Activated B cell treated with CpG ODN at 0.5 μM for 24 hours (primary cell): ENCODE measurements around the gene SLC30A3. TPM values are rescaled to one million over a fixed set of nuclear protein-coding genes. Genes with fewer than 3 reads are reported as not detected.

Experiments used
- ATAC-seq: fragments of 200-7000 bp; cut with Tn5 transposase; one replicate; pipeline ENCODE4 v1.10.0; 2021; ENCODE audit warnings: low read depth, mild to moderate bottlenecking, moderate library complexity
- CTCF ChIA-PET: fragments of 350-600 bp; sonication (Branson Sonifier 250); formaldehyde crosslinking; loops from one replicate; lab custom pipeline; 2021; ENCODE audit warnings: antibody characterized with exemption; lab: Charles Lee
- POLR2A ChIA-PET: fragments of 350-600 bp; sonication (Branson Sonifier 250); formaldehyde crosslinking; loops from one replicate; lab custom pipeline; 2021; ENCODE audit warnings: antibody characterized with exemption; lab: Charles Lee
- DNase-seq: peaks from one replicate; pipeline ENCODE4 v3.0.0; 2022
- H3K27ac Mint-ChIP-seq: one replicate; pipeline ENCODE4 v1.8.0; 2020; ENCODE audit warnings: mixed read lengths
- H3K27me3 Mint-ChIP-seq: one replicate; pipeline ENCODE4 v1.8.0; 2021; ENCODE audit warnings: mixed read lengths
- H3K36me3 Mint-ChIP-seq: one replicate; pipeline ENCODE4 v1.8.0; 2021; ENCODE audit warnings: low read depth, mixed read lengths
- H3K4me1 Mint-ChIP-seq: one replicate; pipeline ENCODE4 v1.8.0; 2021; ENCODE audit warnings: mixed read lengths
- H3K4me3 Mint-ChIP-seq: one replicate; pipeline ENCODE4 v1.8.0; 2020; ENCODE audit warnings: mild to moderate bottlenecking, mixed read lengths
- H3K9me3 Mint-ChIP-seq: one replicate; pipeline ENCODE4 v1.8.0; 2020; ENCODE audit warnings: mixed read lengths
- intact Hi-C: fragments of 100-400 bp; cut with micrococcal nuclease; formaldehyde crosslinking; loops from one replicate; pipeline ENCODE4 v1.15.1; 2024
- total RNA-seq: library from RNA; stranded (reverse); gene quantifications from 2 replicates; pipeline ENCODE4 v1.2.3, GENCODE V29; 2022
- TF ChIP-seq, protein P1 (sequence below): fragments of 200-600 bp; IDR thresholded peaks from one replicate; pipeline ENCODE4 v1.8.0; 2022; ENCODE audit warnings: antibody characterized with exemption, mild to moderate bottlenecking

SLC30A3 gene
- total RNA-seq, 1 donor from 2014 or later, result 0.27 TPM

DNA sequence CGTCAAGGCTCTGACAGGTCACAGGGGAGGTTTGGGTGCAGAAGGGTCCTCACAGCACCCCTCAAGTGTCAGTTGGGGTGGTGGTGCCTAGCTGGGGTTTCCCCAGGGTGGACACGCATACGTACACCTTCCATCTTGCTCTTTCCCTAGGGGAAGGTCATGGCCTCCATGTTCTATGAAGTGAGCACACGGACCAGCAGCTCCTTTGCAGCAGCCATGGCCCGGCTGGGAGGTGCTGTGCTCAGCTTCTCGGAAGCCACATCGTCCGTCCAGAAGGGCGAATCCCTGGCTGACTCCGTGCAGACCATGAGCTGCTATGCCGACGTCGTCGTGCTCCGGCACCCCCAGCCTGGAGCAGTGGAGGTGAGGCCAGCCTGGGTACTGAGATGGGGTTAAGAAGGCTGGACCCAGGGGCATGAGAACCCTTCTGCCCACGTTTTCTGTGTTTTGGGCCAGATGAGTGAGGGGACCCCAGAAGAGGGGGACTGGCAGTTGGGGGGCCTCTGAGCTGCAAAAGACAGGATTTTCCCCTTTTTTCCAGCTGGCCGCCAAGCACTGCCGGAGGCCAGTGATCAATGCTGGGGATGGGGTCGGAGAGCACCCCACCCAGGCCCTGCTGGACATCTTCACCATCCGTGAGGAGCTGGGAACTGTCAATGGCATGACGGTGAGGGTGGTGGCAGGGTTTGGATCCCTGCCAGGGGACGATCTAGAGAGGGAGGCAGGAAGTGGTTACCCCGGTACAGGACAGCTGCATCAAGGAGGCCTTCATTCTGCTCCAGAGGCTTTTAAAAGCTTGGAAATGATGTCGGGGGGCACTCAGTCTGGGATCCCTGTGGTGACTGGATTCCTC lies 20.9 kb downstream of the SLC30A3 start:
- ATAC-seq (no peak), DNase-seq (no peak)
- CTCF ChIA-PET, result interaction anchor here (1.3 kb wide), 1 partner anchor 38 kb away, joined by 3 read pairs; no protein-coding TSS in a partner anchor
- Mint-ChIP-seq H3K4me3 (no peak overlapping the region), H3K36me3 (peaks cover 76% of the 10 kb centered on the region), H3K4me1 (no peaks in the 10 kb centered on the region), H3K9me3 (no peaks in the 10 kb centered on the region), H3K27ac (no peak overlapping the region), H3K27me3 (no peaks in the 10 kb centered on the region)
- TF ChIP-seq, protein P1, sequence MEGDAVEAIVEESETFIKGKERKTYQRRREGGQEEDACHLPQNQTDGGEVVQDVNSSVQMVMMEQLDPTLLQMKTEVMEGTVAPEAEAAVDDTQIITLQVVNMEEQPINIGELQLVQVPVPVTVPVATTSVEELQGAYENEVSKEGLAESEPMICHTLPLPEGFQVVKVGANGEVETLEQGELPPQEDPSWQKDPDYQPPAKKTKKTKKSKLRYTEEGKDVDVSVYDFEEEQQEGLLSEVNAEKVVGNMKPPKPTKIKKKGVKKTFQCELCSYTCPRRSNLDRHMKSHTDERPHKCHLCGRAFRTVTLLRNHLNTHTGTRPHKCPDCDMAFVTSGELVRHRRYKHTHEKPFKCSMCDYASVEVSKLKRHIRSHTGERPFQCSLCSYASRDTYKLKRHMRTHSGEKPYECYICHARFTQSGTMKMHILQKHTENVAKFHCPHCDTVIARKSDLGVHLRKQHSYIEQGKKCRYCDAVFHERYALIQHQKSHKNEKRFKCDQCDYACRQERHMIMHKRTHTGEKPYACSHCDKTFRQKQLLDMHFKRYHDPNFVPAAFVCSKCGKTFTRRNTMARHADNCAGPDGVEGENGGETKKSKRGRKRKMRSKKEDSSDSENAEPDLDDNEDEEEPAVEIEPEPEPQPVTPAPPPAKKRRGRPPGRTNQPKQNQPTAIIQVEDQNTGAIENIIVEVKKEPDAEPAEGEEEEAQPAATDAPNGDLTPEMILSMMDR, result no peak
- intact Hi-C loops, result no loop called here
- POLR2A ChIA-PET, result interaction anchor here (0.5 kb wide), 1 partner anchor 185 kb away, joined by 3 read pairs; no protein-coding TSS in a partner anchor

DNA sequence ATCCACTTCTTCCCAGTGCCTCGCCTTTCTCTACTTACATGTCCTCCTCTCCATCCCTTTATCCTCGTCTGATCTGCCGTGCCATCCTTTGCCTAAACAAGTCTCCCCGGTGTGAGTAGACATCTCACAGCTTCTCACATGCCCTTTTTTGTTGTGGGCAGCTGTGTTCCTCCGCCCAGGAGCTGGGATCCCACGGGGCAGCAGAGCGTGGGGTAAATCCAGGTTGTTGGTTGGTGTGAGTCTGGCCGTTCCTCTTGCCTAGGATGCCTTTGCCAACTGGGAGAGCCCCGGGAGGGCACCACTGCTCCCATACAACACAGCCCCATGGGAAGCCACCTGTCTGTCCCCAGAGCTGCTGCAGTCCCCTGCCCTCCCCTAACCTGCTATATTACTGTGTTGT lies 22.4 kb downstream of the SLC30A3 start:
- no peak overlapping the region for H3K4me3 Mint-ChIP-seq
- TF ChIP-seq, protein P1, result no peak
- DNase-seq, result no peak
- intact Hi-C loops, result no loop called here
- no peak overlapping the region for H3K27ac Mint-ChIP-seq
- H3K4me1 Mint-ChIP-seq, result no peaks in the 10 kb centered on the region
- H3K27me3 Mint-ChIP-seq, result no peaks in the 10 kb centered on the region
- peaks cover 91% of the 10 kb centered on the region for H3K36me3 Mint-ChIP-seq
- no peak for ATAC-seq
- POLR2A ChIA-PET, result interaction anchor here (1.0 kb wide), 1 partner anchor 28 kb away, joined by 3 read pairs; the partner anchor contains the start of genes ATRAID and SLC5A6
- no peaks in the 10 kb centered on the region for H3K9me3 Mint-ChIP-seq
- CTCF ChIA-PET, result no interaction called here

GRCh38 chr2:27238976-27239375 lies 23.9 kb downstream of the SLC30A3 start:
- POLR2A ChIA-PET, result no interaction called here
- TF ChIP-seq, protein P1, result no peak
- DNase-seq (no peak), ATAC-seq (no peak)
- no peaks in the 10 kb centered on the region for H3K4me1 Mint-ChIP-seq
- H3K27me3 Mint-ChIP-seq, result no peaks in the 10 kb centered on the region
- no peak overlapping the region for H3K27ac Mint-ChIP-seq
- no peak overlapping the region for H3K4me3 Mint-ChIP-seq
- CTCF ChIA-PET, result no interaction called here
- intact Hi-C loops, result no loop called here
- H3K36me3 Mint-ChIP-seq, result peaks cover 99% of the 10 kb centered on the region
- no peaks in the 10 kb centered on the region for H3K9me3 Mint-ChIP-seq

DNA sequence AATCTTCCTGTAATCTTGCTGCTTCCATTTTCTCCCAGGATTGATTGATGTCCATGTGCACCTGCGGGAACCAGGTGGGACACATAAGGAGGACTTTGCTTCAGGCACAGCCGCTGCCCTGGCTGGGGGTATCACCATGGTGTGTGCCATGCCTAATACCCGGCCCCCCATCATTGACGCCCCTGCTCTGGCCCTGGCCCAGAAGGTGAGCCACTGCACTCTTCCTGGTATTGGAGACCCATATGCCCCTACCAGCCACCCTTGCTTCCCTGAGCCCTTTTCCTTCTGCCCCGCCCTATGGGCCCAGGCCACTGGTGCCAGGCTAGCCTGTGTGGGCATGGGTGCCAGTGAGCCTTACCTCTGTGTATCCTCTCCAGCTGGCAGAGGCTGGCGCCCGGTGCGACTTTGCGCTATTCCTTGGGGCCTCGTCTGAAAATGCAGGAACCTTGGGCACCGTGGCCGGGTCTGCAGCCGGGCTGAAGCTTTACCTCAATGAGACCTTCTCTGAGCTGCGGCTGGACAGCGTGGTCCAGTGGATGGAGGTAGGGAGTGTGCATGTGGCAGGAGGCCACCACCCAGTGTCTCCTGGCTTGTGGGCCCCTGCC lies 25.4 kb downstream of the SLC30A3 start:
- POLR2A ChIA-PET, result interaction anchor here (0.7 kb wide), 1 partner anchor 427 kb away, joined by 8 read pairs; no protein-coding TSS in a partner anchor
- Mint-ChIP-seq H3K27me3 (no peaks in the 10 kb centered on the region), H3K9me3 (no peaks in the 10 kb centered on the region), H3K4me3 (no peak overlapping the region), H3K4me1 (no peaks in the 10 kb centered on the region), H3K27ac (no peak overlapping the region), H3K36me3 (peaks cover 99% of the 10 kb centered on the region)
- intact Hi-C loops, result no loop called here
- DNase-seq (no peak), ATAC-seq (no peak)
- CTCF ChIA-PET, result interaction anchor here (0.7 kb wide), 1 partner anchor 66 kb away, joined by 3 read pairs; no protein-coding TSS in a partner anchor
- TF ChIP-seq, protein P1, result no peak

DNA sequence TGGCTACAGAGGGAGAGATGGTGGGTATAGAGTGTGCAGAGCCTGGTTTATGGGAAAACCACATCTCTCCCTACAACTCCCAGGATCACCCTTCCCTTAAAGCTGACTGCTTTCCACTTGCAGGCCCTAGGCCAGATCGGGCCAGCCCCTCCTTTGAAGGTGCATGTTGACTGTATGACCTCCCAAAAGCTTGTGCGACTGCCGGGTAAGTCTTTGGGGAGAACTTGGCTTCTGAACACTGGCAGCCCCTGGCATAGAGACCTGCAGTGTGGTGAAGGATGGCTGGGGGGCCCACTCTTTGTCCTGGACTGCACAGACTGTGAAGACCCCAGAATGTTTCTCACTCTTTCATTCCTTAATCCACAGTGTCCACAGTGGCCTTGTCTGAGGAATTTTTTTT lies 26.2 kb downstream of the SLC30A3 start:
- ChIA-PET POLR2A (interaction anchor here (0.7 to 1.2 kb wide), 2 partner anchors 24 to 428 kb away, joined by 4 to 8 read pairs; partner anchors contain the start of gene SLC5A6), CTCF (interaction anchor here (0.7 kb wide), 1 partner anchor 66 kb away, joined by 3 read pairs; no protein-coding TSS in a partner anchor)
- Mint-ChIP-seq H3K36me3 (peaks cover 99% of the 10 kb centered on the region), H3K4me1 (no peaks in the 10 kb centered on the region), H3K27ac (no peak overlapping the region), H3K4me3 (no peak overlapping the region), H3K9me3 (no peaks in the 10 kb centered on the region), H3K27me3 (no peaks in the 10 kb centered on the region)
- intact Hi-C loops, result no loop called here
- TF ChIP-seq, protein P1, result no peak
- no peak for DNase-seq
- no peak for ATAC-seq
